HL-60 (cell line): ENCODE results near the gene KLF3.

ENCODE experiments used
- CTCF ChIP-seq: IDR thresholded peaks from one replicate; pipeline ENCODE4 v1.5.1; 2011; ENCODE audit warnings: low read length, control low read depth, inconsistent platforms; ENCODE audit not compliant: insufficient read depth
- POLR2AphosphoS5 ChIP-seq: IDR thresholded peaks from 2 replicates; pipeline ENCODE4 v1.6.1; 2012; ENCODE audit warnings: low read depth
- REST ChIP-seq: IDR thresholded peaks from 2 replicates; pipeline ENCODE4 v1.6.1; 2012; ENCODE audit warnings: low read depth; ENCODE audit not compliant: insufficient replicate concordance

GRCh38 chr4:38679921-38680320 is 15.9 kb downstream of the KLF3 start:
- no peak for TF ChIP-seq CTCF
- TF ChIP-seq REST, result no peak
- no peak for TF ChIP-seq POLR2AphosphoS5
